Measurements from ENCODE around the gene TNS1. TPM values are rescaled to one million over a fixed set of nuclear protein-coding genes. Genes with fewer than 3 reads are reported as not detected.

The TNS1 gene
- polyA plus RNA-seq, 1 of the 3 experiments (the other 2 are of a cell fraction), result 12.1 TPM

DNA sequence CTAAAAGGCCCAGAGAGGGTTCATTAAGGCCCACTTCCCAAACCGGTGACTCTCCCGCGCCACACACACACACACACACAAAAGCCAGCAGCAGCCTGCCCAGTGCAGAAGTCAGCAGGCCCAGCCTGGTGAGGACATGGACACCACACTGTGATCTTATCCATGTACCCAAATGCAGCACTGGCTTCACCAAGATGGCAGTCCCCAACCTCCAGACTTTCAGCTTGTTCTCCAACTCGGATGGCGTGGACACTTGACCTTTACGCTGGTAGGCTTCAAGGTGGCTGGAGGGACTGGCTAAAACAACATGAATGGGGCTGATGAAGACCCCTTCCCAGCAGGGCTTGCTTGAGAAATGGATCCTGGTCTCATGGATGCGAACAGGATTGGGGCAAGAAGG, 50.4 kb downstream of the TNS1 start:
- TF ChIP-seq EP300 (IDR thresholded peaks at IDR 0.05; ENCODE audit: borderline replicate concordance in 1 of 2, low read depth in 1 of 2, low read length in 1 of 2) (no peak), GATA2 (CRISPR knock-in tag; IDR thresholded peaks at IDR 0.05) (no peak), FOXM1 (IDR thresholded peaks at IDR 0.05; ENCODE audit: low read depth) (no peak), GABPA (IDR thresholded peaks at IDR 0.05; ENCODE audit: low read depth) (no peak)
- TF ChIP-seq, protein P1, sequence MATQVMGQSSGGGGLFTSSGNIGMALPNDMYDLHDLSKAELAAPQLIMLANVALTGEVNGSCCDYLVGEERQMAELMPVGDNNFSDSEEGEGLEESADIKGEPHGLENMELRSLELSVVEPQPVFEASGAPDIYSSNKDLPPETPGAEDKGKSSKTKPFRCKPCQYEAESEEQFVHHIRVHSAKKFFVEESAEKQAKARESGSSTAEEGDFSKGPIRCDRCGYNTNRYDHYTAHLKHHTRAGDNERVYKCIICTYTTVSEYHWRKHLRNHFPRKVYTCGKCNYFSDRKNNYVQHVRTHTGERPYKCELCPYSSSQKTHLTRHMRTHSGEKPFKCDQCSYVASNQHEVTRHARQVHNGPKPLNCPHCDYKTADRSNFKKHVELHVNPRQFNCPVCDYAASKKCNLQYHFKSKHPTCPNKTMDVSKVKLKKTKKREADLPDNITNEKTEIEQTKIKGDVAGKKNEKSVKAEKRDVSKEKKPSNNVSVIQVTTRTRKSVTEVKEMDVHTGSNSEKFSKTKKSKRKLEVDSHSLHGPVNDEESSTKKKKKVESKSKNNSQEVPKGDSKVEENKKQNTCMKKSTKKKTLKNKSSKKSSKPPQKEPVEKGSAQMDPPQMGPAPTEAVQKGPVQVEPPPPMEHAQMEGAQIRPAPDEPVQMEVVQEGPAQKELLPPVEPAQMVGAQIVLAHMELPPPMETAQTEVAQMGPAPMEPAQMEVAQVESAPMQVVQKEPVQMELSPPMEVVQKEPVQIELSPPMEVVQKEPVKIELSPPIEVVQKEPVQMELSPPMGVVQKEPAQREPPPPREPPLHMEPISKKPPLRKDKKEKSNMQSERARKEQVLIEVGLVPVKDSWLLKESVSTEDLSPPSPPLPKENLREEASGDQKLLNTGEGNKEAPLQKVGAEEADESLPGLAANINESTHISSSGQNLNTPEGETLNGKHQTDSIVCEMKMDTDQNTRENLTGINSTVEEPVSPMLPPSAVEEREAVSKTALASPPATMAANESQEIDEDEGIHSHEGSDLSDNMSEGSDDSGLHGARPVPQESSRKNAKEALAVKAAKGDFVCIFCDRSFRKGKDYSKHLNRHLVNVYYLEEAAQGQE (IDR thresholded peaks at IDR 0.05; ENCODE audit: low read depth, low read length), result no peak
- TF ChIP-seq, protein P2, sequence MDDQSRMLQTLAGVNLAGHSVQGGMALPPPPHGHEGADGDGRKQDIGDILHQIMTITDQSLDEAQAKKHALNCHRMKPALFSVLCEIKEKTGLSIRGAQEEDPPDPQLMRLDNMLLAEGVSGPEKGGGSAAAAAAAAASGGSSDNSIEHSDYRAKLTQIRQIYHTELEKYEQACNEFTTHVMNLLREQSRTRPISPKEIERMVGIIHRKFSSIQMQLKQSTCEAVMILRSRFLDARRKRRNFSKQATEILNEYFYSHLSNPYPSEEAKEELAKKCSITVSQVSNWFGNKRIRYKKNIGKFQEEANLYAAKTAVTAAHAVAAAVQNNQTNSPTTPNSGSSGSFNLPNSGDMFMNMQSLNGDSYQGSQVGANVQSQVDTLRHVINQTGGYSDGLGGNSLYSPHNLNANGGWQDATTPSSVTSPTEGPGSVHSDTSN (IDR thresholded peaks at IDR 0.05), result no peak
- TF ChIP-seq, protein P3, sequence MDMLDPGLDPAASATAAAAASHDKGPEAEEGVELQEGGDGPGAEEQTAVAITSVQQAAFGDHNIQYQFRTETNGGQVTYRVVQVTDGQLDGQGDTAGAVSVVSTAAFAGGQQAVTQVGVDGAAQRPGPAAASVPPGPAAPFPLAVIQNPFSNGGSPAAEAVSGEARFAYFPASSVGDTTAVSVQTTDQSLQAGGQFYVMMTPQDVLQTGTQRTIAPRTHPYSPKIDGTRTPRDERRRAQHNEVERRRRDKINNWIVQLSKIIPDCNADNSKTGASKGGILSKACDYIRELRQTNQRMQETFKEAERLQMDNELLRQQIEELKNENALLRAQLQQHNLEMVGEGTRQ (IDR thresholded peaks at IDR 0.05; ENCODE audit: borderline replicate concordance, low read depth, low read length), result no peak
- DNase-seq, result no peak
- H4K20me1 ChIP-seq (ENCODE audit: insufficient read depth), result peaks cover 89% of the 10 kb centered on the region
- H3K4me1 ChIP-seq (ENCODE audit: control insufficient read depth in 1 of 2, insufficient read depth in 2 of 2, low read depth in 1 of 2, low read length in 1 of 2), result peaks cover 3 to 68% of the 10 kb centered on the region in 2 experiments; a peak in 3 of 4 replicates
- H3K9me2 ChIP-seq, result no peaks in the 10 kb centered on the region
- WGBS (ENCODE audit: low lambda C conversion rate), result 97% methylated on average over 7 of the region's 7 CpGs
- peaks cover 3% of the 10 kb centered on the region in 2 experiments for H3K36me3 ChIP-seq (replicated peaks in 1 of 2; ENCODE audit: control insufficient read depth in 1 of 2, insufficient read depth in 2 of 2, low read length in 1 of 2)
- H3K27ac ChIP-seq (ENCODE audit: low read depth in 2 of 2, low read length in 1 of 2), result no peak overlapping the region
- H3K4me3 ChIP-seq (ENCODE audit: low read depth in 2 of 2, low read length in 1 of 2), result no peak overlapping the region
- POLR2A ChIA-PET, result no interaction called here
- H3K9me3 ChIP-seq, result no peaks in the 10 kb centered on the region
- CTCF ChIA-PET, result interaction anchor here (0.6 to 4.1 kb wide), 8 partner anchors 9 to 320 kb away, joined by 3 to 17 read pairs (median 4); no protein-coding TSS in a partner anchor
- H2AFZ ChIP-seq (ENCODE audit: low read depth), result no peak overlapping the region
- H3F3A ChIP-seq (replicated peaks; ENCODE audit: insufficient read depth), result no peaks in the 10 kb centered on the region
- H3K9ac ChIP-seq, result no peak overlapping the region
- H3K4me2 ChIP-seq, result no peak overlapping the region
- peaks cover 72% of the 10 kb centered on the region for H3K79me2 ChIP-seq (ENCODE audit: insufficient read depth)
- H3K27me3 ChIP-seq (ENCODE audit: insufficient read depth), result no peaks in the 10 kb centered on the region

DNA sequence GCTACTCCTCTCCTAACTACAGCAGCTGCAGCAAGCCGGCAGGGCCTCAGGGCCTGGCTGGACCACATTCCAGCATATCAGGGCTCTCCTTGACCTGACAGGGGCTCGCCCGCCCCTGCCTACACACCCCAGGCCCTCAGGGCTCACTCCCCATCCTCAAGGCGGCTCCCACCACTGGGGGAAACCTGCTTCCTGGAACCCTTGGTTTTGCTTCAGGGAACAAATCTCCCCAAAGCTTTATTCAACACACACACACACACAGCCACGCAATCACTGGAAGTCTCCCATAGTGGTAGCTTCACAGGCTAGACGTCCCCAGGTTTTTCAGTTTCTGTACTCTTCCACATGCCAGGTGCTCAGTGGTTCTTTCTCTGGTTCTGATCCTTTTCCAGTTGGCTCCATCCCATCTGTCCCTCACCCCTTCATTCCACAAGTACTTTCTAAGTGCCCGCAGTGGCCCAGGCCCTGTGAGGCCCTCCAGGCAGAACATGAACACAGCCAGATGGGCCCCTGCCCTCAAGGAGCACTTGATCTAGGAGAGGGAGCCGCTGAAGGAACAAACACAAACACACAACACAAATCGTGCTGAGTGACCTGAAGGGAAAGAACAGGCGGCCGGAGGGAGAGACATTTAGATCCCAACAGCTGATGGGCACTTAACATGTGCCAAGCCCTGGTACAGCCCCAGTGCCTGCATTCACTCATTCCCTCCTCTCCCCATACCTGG, 51.1 kb downstream of the TNS1 start:
- Histone ChIP-seq H3K4me1 (ENCODE audit: control insufficient read depth in 1 of 2, insufficient read depth in 2 of 2, low read depth in 1 of 2, low read length in 1 of 2) (peaks cover 3 to 72% of the 10 kb centered on the region in 2 experiments; a peak in 3 of 4 replicates), H3K36me3 (replicated peaks in 1 of 2; ENCODE audit: control insufficient read depth in 1 of 2, insufficient read depth in 2 of 2, low read length in 1 of 2) (peaks cover 0 to 3% of the 10 kb centered on the region in 2 experiments), H3K79me2 (ENCODE audit: insufficient read depth) (peaks cover 74% of the 10 kb centered on the region), H3K27ac (ENCODE audit: low read depth in 2 of 2, low read length in 1 of 2) (no peak overlapping the region), H3F3A (replicated peaks; ENCODE audit: insufficient read depth) (no peaks in the 10 kb centered on the region), H3K9ac (no peak overlapping the region), H3K4me3 (ENCODE audit: low read depth in 2 of 2, low read length in 1 of 2) (no peak overlapping the region), H3K4me2 (no peak overlapping the region), H3K27me3 (ENCODE audit: insufficient read depth) (no peaks in the 10 kb centered on the region), H3K9me2 (no peaks in the 10 kb centered on the region), H3K9me3 (no peaks in the 10 kb centered on the region), H4K20me1 (ENCODE audit: insufficient read depth) (peaks cover 87% of the 10 kb centered on the region), H2AFZ (ENCODE audit: low read depth) (no peak overlapping the region)
- ChIA-PET POLR2A (interaction anchor here (0.6 kb wide), 1 partner anchor 64 kb away, joined by 4 read pairs; no protein-coding TSS in a partner anchor), CTCF (interaction anchor here (0.9 to 9.7 kb wide), 7 partner anchors 8 to 166 kb away, joined by 3 to 68 read pairs (median 8); no protein-coding TSS in a partner anchor)
- DNase-seq, result no peak
- WGBS (ENCODE audit: low lambda C conversion rate), result 92% methylated on average over 11 of the region's 11 CpGs
- TF ChIP-seq TEAD4 (IDR thresholded peaks at IDR 0.05; ENCODE audit: borderline replicate concordance, insufficient read depth) (no peak), TCF12 (IDR thresholded peaks at IDR 0.05) (no peak), FOSL2 (IDR thresholded peaks at IDR 0.05; ENCODE audit: borderline replicate concordance, low read depth) (no peak), RXRA (IDR thresholded peaks at IDR 0.05; ENCODE audit: borderline replicate concordance, low read depth) (no peak), EZH2phosphoT487 (IDR thresholded peaks at IDR 0.05; ENCODE audit: borderline replicate concordance, low read depth) (no peak), FOXM1 (IDR thresholded peaks at IDR 0.05; ENCODE audit: low read depth) (no peak), GATA2 (CRISPR knock-in tag; IDR thresholded peaks at IDR 0.05) (no peak), JUND (IDR thresholded peaks at IDR 0.05) (no peak), MEF2A (IDR thresholded peaks at IDR 0.05; ENCODE audit: borderline replicate concordance, low read depth) (no peak), NFIC (IDR thresholded peaks at IDR 0.05; ENCODE audit: borderline replicate concordance) (no peak), NRF1 (IDR thresholded peaks at IDR 0.05; ENCODE audit: low read depth, low read length) (no peak), RCOR1 (IDR thresholded peaks at IDR 0.05; ENCODE audit: low read length) (no peak)
- TF ChIP-seq, protein P2 (IDR thresholded peaks at IDR 0.05), result no peak
- TF ChIP-seq, protein P4, sequence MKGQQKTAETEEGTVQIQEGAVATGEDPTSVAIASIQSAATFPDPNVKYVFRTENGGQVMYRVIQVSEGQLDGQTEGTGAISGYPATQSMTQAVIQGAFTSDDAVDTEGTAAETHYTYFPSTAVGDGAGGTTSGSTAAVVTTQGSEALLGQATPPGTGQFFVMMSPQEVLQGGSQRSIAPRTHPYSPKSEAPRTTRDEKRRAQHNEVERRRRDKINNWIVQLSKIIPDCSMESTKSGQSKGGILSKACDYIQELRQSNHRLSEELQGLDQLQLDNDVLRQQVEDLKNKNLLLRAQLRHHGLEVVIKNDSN (IDR thresholded peaks at IDR 0.05; ENCODE audit: borderline replicate concordance, low read depth), result no peak
